Effector memory CD4-positive, alpha-beta T cell (primary cell): ENCODE results near the gene ADARB2.

Experiments used
- DNase-seq, 3 donors: peaks; one replicate each; pipeline ENCODE4 v3.0.0-alpha.2; 2020
- H3K27ac ChIP-seq: 2 replicates; pipeline ENCODE4 v1.7.0; 2013; ENCODE audit warnings: mild to moderate bottlenecking, low read length, moderate library complexity; ENCODE audit not compliant: insufficient read depth, poor library complexity, severe bottlenecking
- H3K27me3 ChIP-seq: replicated peaks from 2 replicates; pipeline ENCODE4 v1.7.0; 2013; ENCODE audit warnings: mild to moderate bottlenecking, low read length; ENCODE audit not compliant: insufficient read depth, control insufficient read depth, poor library complexity, severe bottlenecking
- H3K36me3 ChIP-seq: 2 replicates; pipeline ENCODE4 v1.7.0; 2013; ENCODE audit warnings: mild to moderate bottlenecking, low read length, moderate library complexity; ENCODE audit not compliant: control insufficient read depth, insufficient read depth
- H3K4me1 ChIP-seq: 2 replicates; pipeline ENCODE4 v1.7.0; 2013; ENCODE audit warnings: low read length, mild to moderate bottlenecking; ENCODE audit not compliant: control insufficient read depth, insufficient read depth, poor library complexity, severe bottlenecking
- H3K4me3 ChIP-seq: 2 replicates; pipeline ENCODE4 v1.7.0; 2013; ENCODE audit warnings: low read length, low read depth, mild to moderate bottlenecking; ENCODE audit not compliant: insufficient read depth, poor library complexity, severe bottlenecking
- H3K9me3 ChIP-seq: 2 replicates; pipeline ENCODE4 v1.7.0; 2013; ENCODE audit warnings: mild to moderate bottlenecking, low read length, moderate library complexity; ENCODE audit not compliant: control insufficient read depth

The ADARB2 gene

GRCh38 chr10:1569208-1569607 lies 168.1 kb downstream of the ADARB2 start:
- no peaks in the 10 kb centered on the region for H3K36me3 ChIP-seq
- H3K27ac ChIP-seq: no peak overlapping the region
- no peak overlapping the region for H3K4me3 ChIP-seq
- H3K4me1 ChIP-seq: no peaks in the 10 kb centered on the region
- no peaks in the 10 kb centered on the region for H3K9me3 ChIP-seq
- no peak for DNase-seq
- H3K27me3 ChIP-seq: no peaks in the 10 kb centered on the region

DNA sequence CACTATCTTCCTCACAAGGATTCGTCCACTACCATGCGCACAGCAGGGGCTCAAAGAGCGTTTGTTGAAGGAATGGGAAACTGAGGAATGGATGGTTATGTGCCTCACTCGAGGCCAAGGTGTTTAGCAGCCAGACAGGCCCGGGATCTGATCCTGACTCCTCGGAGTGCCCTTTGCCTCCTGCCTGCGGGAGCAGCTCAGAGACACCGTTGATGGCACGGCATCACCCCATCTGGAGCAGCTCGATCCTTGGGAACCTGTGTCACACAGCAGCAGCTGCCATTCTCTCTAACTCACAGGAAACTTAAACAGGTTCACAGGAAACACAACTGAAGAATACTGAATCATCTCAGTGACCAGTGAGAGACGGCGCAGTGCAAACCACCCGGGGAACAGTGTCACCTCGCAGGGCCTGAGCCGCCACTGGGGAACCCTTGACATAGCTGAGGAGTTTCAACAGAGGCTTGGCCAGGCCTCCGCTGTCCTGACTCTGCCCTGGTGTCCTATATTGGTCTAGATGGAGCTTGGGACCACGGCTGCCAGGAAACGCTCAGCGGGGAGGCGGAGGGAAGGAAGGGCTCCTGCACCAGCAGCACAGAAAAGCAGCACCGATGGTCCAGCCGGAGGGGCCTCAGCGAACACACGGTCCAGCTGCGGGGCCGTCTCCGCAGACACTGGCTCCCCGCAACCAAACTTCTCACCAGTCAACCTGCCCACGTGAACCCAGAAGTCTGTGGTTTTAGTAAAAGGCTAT lies 169.4 kb downstream of the ADARB2 start:
- Histone ChIP-seq H3K36me3 (no peaks in the 10 kb centered on the region), H3K4me3 (no peak overlapping the region), H3K4me1 (no peaks in the 10 kb centered on the region), H3K9me3 (no peaks in the 10 kb centered on the region), H3K27ac (no peak overlapping the region), H3K27me3 (no peaks in the 10 kb centered on the region)
- no peak for DNase-seq

GRCh38 chr10:1567152-1567551 lies 170.2 kb downstream of the ADARB2 start:
- Histone ChIP-seq H3K36me3 (no peaks in the 10 kb centered on the region), H3K9me3 (no peaks in the 10 kb centered on the region), H3K27me3 (no peaks in the 10 kb centered on the region), H3K4me1 (no peaks in the 10 kb centered on the region), H3K27ac (no peak overlapping the region), H3K4me3 (no peak overlapping the region)
- no peak for DNase-seq

GRCh38 chr10:1564791-1565190 lies 172.5 kb downstream of the ADARB2 start:
- H3K27me3 ChIP-seq: no peaks in the 10 kb centered on the region
- H3K36me3 ChIP-seq: no peaks in the 10 kb centered on the region
- H3K4me1 ChIP-seq: no peaks in the 10 kb centered on the region
- H3K9me3 ChIP-seq: no peaks in the 10 kb centered on the region
- no peak overlapping the region for H3K4me3 ChIP-seq
- no peak for DNase-seq
- no peak overlapping the region for H3K27ac ChIP-seq

GRCh38 chr10:1563028-1563427 lies 174.3 kb downstream of the ADARB2 start:
- no peak overlapping the region for H3K4me3 ChIP-seq
- H3K4me1 ChIP-seq: no peaks in the 10 kb centered on the region
- no peaks in the 10 kb centered on the region for H3K36me3 ChIP-seq
- H3K27ac ChIP-seq: no peak overlapping the region
- no peaks in the 10 kb centered on the region for H3K9me3 ChIP-seq
- no peak for DNase-seq
- H3K27me3 ChIP-seq: no peaks in the 10 kb centered on the region

GRCh38 chr10:1561731-1562337 lies 175.5 kb downstream of the ADARB2 start:
- H3K36me3 ChIP-seq: no peaks in the 10 kb centered on the region
- no peaks in the 10 kb centered on the region for H3K27me3 ChIP-seq

DNA sequence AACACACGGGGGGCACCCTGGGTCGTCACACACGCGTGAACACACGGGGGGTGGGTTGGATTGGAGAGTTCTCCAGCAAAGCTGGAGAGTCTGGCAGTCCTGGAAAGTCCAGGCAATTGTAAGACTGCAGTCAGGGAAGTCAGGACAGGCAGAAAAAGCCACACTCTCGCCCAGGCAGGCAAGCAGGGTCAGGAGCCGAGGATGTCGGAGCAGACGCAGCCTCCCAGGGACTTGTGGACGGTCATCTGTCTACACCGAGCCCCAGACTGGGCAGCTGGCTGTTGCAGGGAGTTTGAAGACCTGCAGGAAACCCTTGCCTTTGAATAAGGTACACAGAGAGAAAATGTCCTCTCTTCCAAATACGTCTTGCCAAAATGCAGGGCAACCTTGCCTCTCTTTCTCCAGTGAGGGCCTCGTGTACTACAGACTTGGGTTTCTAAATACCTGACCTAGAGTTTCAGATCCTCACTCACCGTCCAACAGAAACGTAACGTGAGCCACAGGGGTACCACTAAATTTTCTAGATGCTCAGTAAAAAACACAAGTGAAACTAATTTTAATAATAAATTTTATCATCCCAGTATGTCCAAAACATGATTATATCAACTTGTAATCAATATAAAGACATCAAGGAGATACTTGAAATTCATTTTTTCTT lies 176.7 kb downstream of the ADARB2 start:
- H3K9me3 ChIP-seq: no peaks in the 10 kb centered on the region

More at GRCh38 chr10:1561731-1562337, 175.5 kb downstream of the ADARB2 start:
- H3K4me3 ChIP-seq: no peak overlapping the region
- H3K4me1 ChIP-seq: no peaks in the 10 kb centered on the region
- no peak for DNase-seq
- H3K27ac ChIP-seq: no peak overlapping the region
- no peaks in the 10 kb centered on the region for H3K9me3 ChIP-seq

GRCh38 chr10:1559761-1560160 lies 177.6 kb downstream of the ADARB2 start:
- Histone ChIP-seq H3K4me1 (no peaks in the 10 kb centered on the region), H3K36me3 (no peaks in the 10 kb centered on the region), H3K9me3 (no peaks in the 10 kb centered on the region), H3K27me3 (no peaks in the 10 kb centered on the region), H3K4me3 (no peak overlapping the region), H3K27ac (no peak overlapping the region)
- no peak for DNase-seq

More for the DNA sequence above, 176.7 kb downstream of the ADARB2 start:
- Histone ChIP-seq H3K4me3 (no peak overlapping the region), H3K4me1 (no peaks in the 10 kb centered on the region), H3K27me3 (no peaks in the 10 kb centered on the region), H3K27ac (no peak overlapping the region), H3K36me3 (no peaks in the 10 kb centered on the region)
- no peak for DNase-seq

- no peaks in the 10 kb centered on the region for H3K27me3 ChIP-seq
- no peak for DNase-seq
- H3K4me1 ChIP-seq: no peaks in the 10 kb centered on the region
Measured at GRCh38 chr10:1559311-1559710, 178.0 kb downstream of the ADARB2 start.

DNA sequence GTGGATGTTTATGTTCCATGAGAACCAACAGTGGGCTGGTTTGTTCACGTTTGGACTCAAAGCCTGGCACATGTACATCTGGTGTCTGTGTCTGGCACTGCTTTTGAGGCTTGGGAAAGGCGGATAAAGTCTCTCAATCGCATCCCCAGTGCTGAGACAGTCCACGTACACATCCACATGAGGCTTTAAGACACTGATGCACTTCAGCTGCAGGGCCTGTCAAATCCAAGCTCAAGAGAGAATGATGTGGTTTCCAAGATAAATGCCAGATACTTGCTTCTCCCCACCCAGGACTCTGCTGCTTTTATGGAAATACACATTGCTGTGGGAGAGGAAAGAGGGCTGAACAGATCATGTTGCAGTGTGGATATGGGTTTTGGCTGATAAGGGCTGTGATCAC lies 178.4 kb downstream of the ADARB2 start:
- H3K4me1 ChIP-seq: no peaks in the 10 kb centered on the region
- DNase-seq: no peak
- H3K36me3 ChIP-seq: no peaks in the 10 kb centered on the region
- H3K4me3 ChIP-seq: no peak overlapping the region
- H3K9me3 ChIP-seq: no peaks in the 10 kb centered on the region
- no peak overlapping the region for H3K27ac ChIP-seq
- H3K27me3 ChIP-seq: no peaks in the 10 kb centered on the region

More at GRCh38 chr10:1559311-1559710, 178.0 kb downstream of the ADARB2 start:
- no peak overlapping the region for H3K27ac ChIP-seq
- no peaks in the 10 kb centered on the region for H3K36me3 ChIP-seq
- no peak overlapping the region for H3K4me3 ChIP-seq
- no peaks in the 10 kb centered on the region for H3K9me3 ChIP-seq
